Gastrocnemius medialis (tissue), 4 donors: ENCODE measurements around the gene GALNT7. TPM values are rescaled to one million over a fixed set of nuclear protein-coding genes. Genes with fewer than 3 reads are reported as not detected.

Source experiments
- ATAC-seq, 2 donors: fragments of 150-250 bp; one replicate each; pipeline ENCODE4 v1.9.1; 2016
- DNase-seq, 2 donors: peaks; one replicate each; pipeline ENCODE4 v3.0.0-alpha.2; 2019
- H3K27ac ChIP-seq, 4 donors: fragments of 200-600 bp; sonication (generic); 1 replicate in 1 of 4; 2 replicates in 3 of 4; pipeline ENCODE4 v1.5.1; 2016 to 2018; ENCODE audit warnings: mild to moderate bottlenecking in 2 of 4, moderate library complexity in 1 of 4
- H3K27me3 ChIP-seq, 3 donors: fragments of 200-600 bp; sonication (generic) in 2 of 3; 1 replicate in 1 of 3; 2 replicates in 2 of 3; pipeline versions ENCODE4 v1.5.1 to v1.6.0; 2016 to 2019; ENCODE audit warnings: mild to moderate bottlenecking in 1 of 3, moderate library complexity in 1 of 3
- H3K36me3 ChIP-seq, 2 donors: fragments of 200-600 bp; sonication (generic) in 1 of 2; one replicate each; pipeline ENCODE4 v1.5.1; 2017 to 2018
- H3K4me1 ChIP-seq, 2 donors: fragments of 200-600 bp; sonication (generic) in 1 of 2; one replicate each; pipeline ENCODE4 v1.5.1; 2016 to 2017; ENCODE audit warnings: mild to moderate bottlenecking in 2 of 2
- H3K4me3 ChIP-seq, 4 donors: fragments of 200-600 bp; sonication (generic) in 3 of 4; 1 replicate in 1 of 4; 2 replicates in 3 of 4; pipeline ENCODE4 v1.5.1; 2016 to 2019; ENCODE audit warnings: mild to moderate bottlenecking in 2 of 4
- H3K9me3 ChIP-seq, 3 donors: fragments of 200-600 bp; sonication (generic) in 2 of 3; 1 replicate in 1 of 3; 2 replicates in 2 of 3; pipeline ENCODE4 v1.5.1; 2016 to 2019
- POLR2A ChIP-seq, 2 donors: fragments of 450-650 bp; IDR thresholded peaks; one replicate each; pipeline ENCODE4 v1.6.1; 2017; ENCODE audit warnings: antibody characterized with exemption in 2 of 2, mild to moderate bottlenecking in 2 of 2, moderate library complexity in 2 of 2
- in situ Hi-C, 4 donors: fragments of 200-750 bp; cut with MboI; loops; one replicate each; pipeline versions ENCODE4 v1.15.0 to v1.8.0; 2017; ENCODE audit warnings: low sequenced_read_pairs in 4 of 4
- intact Hi-C: fragments of 100-400 bp; cut with DNase I; formaldehyde crosslinking; loops from one replicate; pipeline ENCODE4 v1.15.1; 2023; ENCODE audit warnings: low total_unique reads
- total RNA-seq, 4 donors: library from RNA; depleted of rRNA; stranded (reverse); fragments of >200 nt; gene quantifications; one replicate each; pipeline versions ENCODE4 v1.1.0 to v1.2.3, GENCODE V29; 2016
- TF ChIP-seq, protein P1 (sequence below), 5 experiments: fragments of 450-650 bp in 3 of 5; fragments of 200-600 bp in 2 of 5; sonication (generic) in 2 of 5; IDR thresholded peaks in 4 of 5; conservative IDR thresholded peaks in 1 of 5; 1 replicate in 4 of 5; 2 replicates in 1 of 5; pipeline ENCODE4 v1.5.1; 2016 to 2019; ENCODE audit warnings: antibody characterized with exemption in 5 of 5, mild to moderate bottlenecking in 3 of 5, moderate library complexity in 3 of 5

Gene GALNT7
- total RNA-seq, 4 donors from 2014 or later: 0.91 to 2.8 (median 1.1) TPM

- no peak overlapping the region for H3K4me3 ChIP-seq
- ATAC-seq (no peak), DNase-seq (no peak)
- H3K27ac ChIP-seq: no peak overlapping the region
- intact Hi-C loops (no loop called here), in situ Hi-C loops (no loop called here)
- TF ChIP-seq POLR2A (IDR thresholded peaks at IDR 0.05): no peak
- TF ChIP-seq, protein P1, sequence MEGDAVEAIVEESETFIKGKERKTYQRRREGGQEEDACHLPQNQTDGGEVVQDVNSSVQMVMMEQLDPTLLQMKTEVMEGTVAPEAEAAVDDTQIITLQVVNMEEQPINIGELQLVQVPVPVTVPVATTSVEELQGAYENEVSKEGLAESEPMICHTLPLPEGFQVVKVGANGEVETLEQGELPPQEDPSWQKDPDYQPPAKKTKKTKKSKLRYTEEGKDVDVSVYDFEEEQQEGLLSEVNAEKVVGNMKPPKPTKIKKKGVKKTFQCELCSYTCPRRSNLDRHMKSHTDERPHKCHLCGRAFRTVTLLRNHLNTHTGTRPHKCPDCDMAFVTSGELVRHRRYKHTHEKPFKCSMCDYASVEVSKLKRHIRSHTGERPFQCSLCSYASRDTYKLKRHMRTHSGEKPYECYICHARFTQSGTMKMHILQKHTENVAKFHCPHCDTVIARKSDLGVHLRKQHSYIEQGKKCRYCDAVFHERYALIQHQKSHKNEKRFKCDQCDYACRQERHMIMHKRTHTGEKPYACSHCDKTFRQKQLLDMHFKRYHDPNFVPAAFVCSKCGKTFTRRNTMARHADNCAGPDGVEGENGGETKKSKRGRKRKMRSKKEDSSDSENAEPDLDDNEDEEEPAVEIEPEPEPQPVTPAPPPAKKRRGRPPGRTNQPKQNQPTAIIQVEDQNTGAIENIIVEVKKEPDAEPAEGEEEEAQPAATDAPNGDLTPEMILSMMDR (IDR thresholded peaks at IDR 0.05 in 4 of 5, conservative IDR thresholded peaks at IDR 0.05 in 1 of 5): no peak
- no peaks in the 10 kb centered on the region for H3K36me3 ChIP-seq
- H3K27me3 ChIP-seq: no peaks in the 10 kb centered on the region
- no peaks in the 10 kb centered on the region for H3K9me3 ChIP-seq
- peaks cover 0 to 6% of the 10 kb centered on the region in 2 donors for H3K4me1 ChIP-seq
These were observed 17.4 kb downstream of the GALNT7 start for GRCh38 chr4:173185847-173186510.

- TF ChIP-seq, protein P1 (IDR thresholded peaks at IDR 0.05 in 4 of 5, conservative IDR thresholded peaks at IDR 0.05 in 1 of 5): no peak
- no peak for TF ChIP-seq POLR2A (IDR thresholded peaks at IDR 0.05)
- Histone ChIP-seq H3K4me1 (no peaks in the 10 kb centered on the region), H3K4me3 (no peak overlapping the region), H3K9me3 (no peaks in the 10 kb centered on the region), H3K27me3 (no peaks in the 10 kb centered on the region), H3K27ac (no peak overlapping the region), H3K36me3 (no peaks in the 10 kb centered on the region)
- ATAC-seq (no peak), DNase-seq (no peak)
- intact Hi-C loops (no loop called here), in situ Hi-C loops (no loop called here)
These were observed 19.1 kb downstream of the GALNT7 start for GRCh38 chr4:173187732-173188131.

DNA sequence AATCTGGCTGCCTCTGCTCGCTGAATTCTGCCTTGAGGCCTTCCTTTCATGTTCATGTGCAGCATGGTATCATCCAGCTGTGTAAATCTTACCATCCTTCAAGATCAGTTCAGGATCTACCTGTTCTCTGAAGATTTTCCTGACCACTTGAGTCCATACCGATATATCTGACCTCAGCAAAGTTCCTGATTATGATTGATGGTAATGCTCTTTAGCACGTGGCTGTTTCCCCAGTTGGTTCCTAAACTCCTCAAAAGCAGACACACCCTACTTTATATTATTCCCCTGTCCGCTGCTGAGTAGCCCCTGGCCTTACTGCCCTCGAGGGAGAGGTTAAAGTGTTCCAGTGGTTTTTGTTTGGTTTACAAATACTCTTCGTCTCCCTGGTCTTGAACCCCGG, 20.0 kb downstream of the GALNT7 start:
- no peak overlapping the region for H3K4me3 ChIP-seq
- H3K36me3 ChIP-seq: no peaks in the 10 kb centered on the region
- ATAC-seq (no peak), DNase-seq (no peak)
- H3K27ac ChIP-seq: no peak overlapping the region
- intact Hi-C loops (no loop called here), in situ Hi-C loops (no loop called here)
- H3K27me3 ChIP-seq: no peaks in the 10 kb centered on the region
- TF ChIP-seq, protein P1 (IDR thresholded peaks at IDR 0.05 in 4 of 5, conservative IDR thresholded peaks at IDR 0.05 in 1 of 5): no peak
- no peak for TF ChIP-seq POLR2A (IDR thresholded peaks at IDR 0.05)
- no peaks in the 10 kb centered on the region for H3K9me3 ChIP-seq
- H3K4me1 ChIP-seq: no peaks in the 10 kb centered on the region

GRCh38 chr4:173189117-173189693, 20.6 kb downstream of the GALNT7 start:
- TF ChIP-seq, protein P1 (IDR thresholded peaks at IDR 0.05 in 4 of 5, conservative IDR thresholded peaks at IDR 0.05 in 1 of 5): no peak
- no peak for TF ChIP-seq POLR2A (IDR thresholded peaks at IDR 0.05)
- Histone ChIP-seq H3K9me3 (no peaks in the 10 kb centered on the region), H3K4me3 (no peak overlapping the region), H3K36me3 (no peaks in the 10 kb centered on the region), H3K27me3 (no peaks in the 10 kb centered on the region), H3K27ac (no peak overlapping the region), H3K4me1 (no peaks in the 10 kb centered on the region)
- DNase-seq (no peak), ATAC-seq (no peak)
- intact Hi-C loops (no loop called here), in situ Hi-C loops (no loop called here)
